Thymus (tissue), 14 donors: Measurements from ENCODE around the gene CKAP2. TPM values are rescaled to one million over a fixed set of nuclear protein-coding genes. Genes with fewer than 3 reads are reported as not detected.
"Not testable (repeated sequence)": the region's sequence is repeated elsewhere in the genome, so short reads cannot be mapped to it uniquely, and the experiment has no call there.

Experiments used
- DNase-seq, 9 donors: peaks; one replicate each; pipeline ENCODE4 v3.0.0-alpha.2; 2013; ENCODE audit warnings: low spot score in 9 of 9, low read depth in 6 of 9, missing footprints in 1 of 9
- H3K27ac ChIP-seq, 2 donors: one replicate each; pipeline ENCODE4 v1.5.1; 2013; ENCODE audit warnings: control low read depth in 1 of 2, low read depth in 1 of 2, low read length in 1 of 2, mild to moderate bottlenecking in 1 of 2, moderate library complexity in 1 of 2
- H3K27me3 ChIP-seq, 2 donors: one replicate each; pipeline ENCODE4 v1.5.1; 2013; ENCODE audit warnings: low read length in 1 of 2; ENCODE audit not compliant: control insufficient read depth in 2 of 2, insufficient read depth in 1 of 2
- H3K36me3 ChIP-seq, 2 donors: one replicate each; pipeline ENCODE4 v1.5.1; 2013; ENCODE audit warnings: low read length in 1 of 2, mild to moderate bottlenecking in 1 of 2, moderate library complexity in 1 of 2; ENCODE audit not compliant: control insufficient read depth in 2 of 2, insufficient read depth in 2 of 2
- H3K4me1 ChIP-seq, 2 donors: one replicate each; pipeline ENCODE4 v1.5.1; 2013; ENCODE audit warnings: low read length in 2 of 2; ENCODE audit not compliant: control insufficient read depth in 2 of 2, insufficient read depth in 2 of 2
- H3K4me3 ChIP-seq, 2 donors: one replicate each; pipeline ENCODE4 v1.5.1; 2013; ENCODE audit warnings: low read length in 2 of 2, control low read depth in 1 of 2, mild to moderate bottlenecking in 1 of 2
- H3K9me3 ChIP-seq, 2 donors: one replicate each; pipeline ENCODE4 v1.5.1; 2013; ENCODE audit warnings: low read length in 1 of 2, mild to moderate bottlenecking in 1 of 2; ENCODE audit not compliant: control insufficient read depth in 2 of 2, insufficient read depth in 1 of 2
- WGBS: extraction: QIAGEN DNeasy Blood & Tissue Kit; methylation state at CpG from one replicate; pipeline ENCODE4 v1.1.7; 2013; 5-methylcytosine and 5-hydroxymethylcytosine counted together
- long read RNA-seq, 10 donors: transcript quantifications; one replicate each; lab custom pipeline, GENCODE V29; 2026
- polyA plus RNA-seq: library from polyadenylated mRNA; stranded (reverse); fragments of 200-250 nt; gene quantifications from one replicate; pipeline ENCODE4 v1.2.3, GENCODE V29; 2013
- total RNA-seq: library from RNA; stranded (reverse); fragments of 120-200 nt; gene quantifications from one replicate; pipeline ENCODE4 v1.2.4, GENCODE V29; 2013
- donor health status: healthy.

CKAP2 gene, protein sequence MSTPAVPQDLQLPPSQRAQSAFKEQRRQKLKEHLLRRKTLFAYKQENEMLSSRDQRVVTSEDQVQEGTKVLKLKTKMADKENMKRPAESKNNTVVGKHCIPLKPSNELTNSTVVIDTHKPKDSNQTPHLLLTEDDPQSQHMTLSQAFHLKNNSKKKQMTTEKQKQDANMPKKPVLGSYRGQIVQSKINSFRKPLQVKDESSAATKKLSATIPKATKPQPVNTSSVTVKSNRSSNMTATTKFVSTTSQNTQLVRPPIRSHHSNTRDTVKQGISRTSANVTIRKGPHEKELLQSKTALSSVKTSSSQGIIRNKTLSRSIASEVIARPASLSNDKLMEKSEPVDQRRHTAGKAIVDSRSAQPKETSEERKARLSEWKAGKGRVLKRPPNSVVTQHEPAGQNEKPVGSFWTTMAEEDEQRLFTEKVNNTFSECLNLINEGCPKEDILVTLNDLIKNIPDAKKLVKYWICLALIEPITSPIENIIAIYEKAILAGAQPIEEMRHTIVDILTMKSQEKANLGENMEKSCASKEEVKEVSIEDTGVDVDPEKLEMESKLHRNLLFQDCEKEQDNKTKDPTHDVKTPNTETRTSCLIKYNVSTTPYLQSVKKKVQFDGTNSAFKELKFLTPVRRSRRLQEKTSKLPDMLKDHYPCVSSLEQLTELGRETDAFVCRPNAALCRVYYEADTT
- total RNA-seq (39.5 TPM), polyA plus RNA-seq (13.4 TPM)
- long read RNA-seq, donor 1, partial matches to known transcripts = 0 of 1 reads
- long read RNA-seq, donor 1, other reads (novel, unspliced or antisense) = 0 of 1 reads
- long read RNA-seq, donor 2 = 0 reads
- long read RNA-seq, donor 3, transcript CKAP2-201 (9 exons, 3,375 nt) = major isoform, 13 of 32 reads
- long read RNA-seq, donor 3, partial matches to known transcripts = 14 of 32 reads
- long read RNA-seq, donor 3, other reads (novel, unspliced or antisense) = 0 of 32 reads
- long read RNA-seq, donor 4, partial matches to known transcripts = 0 of 5 reads
- long read RNA-seq, donor 4, other reads (novel, unspliced or antisense) = 0 of 5 reads
- long read RNA-seq, donor 5, transcript CKAP2-201 (9 exons, 3,375 nt) = major isoform, 9 of 15 reads
- long read RNA-seq, donor 5, partial matches to known transcripts = 0 of 15 reads
- long read RNA-seq, donor 5, other reads (novel, unspliced or antisense) = 0 of 15 reads
- long read RNA-seq, donor 6, transcript CKAP2-201 (9 exons, 3,375 nt) = major isoform, 5 of 21 reads
- long read RNA-seq, donor 6, partial matches to known transcripts = 9 of 21 reads
- long read RNA-seq, donor 6, other reads (novel, unspliced or antisense) = 0 of 21 reads
- long read RNA-seq, donor 7, transcript CKAP2-201 (9 exons, 3,375 nt) = major isoform, 17 of 29 reads
- long read RNA-seq, donor 7, partial matches to known transcripts = 6 of 29 reads
- long read RNA-seq, donor 7, other reads (novel, unspliced or antisense) = 0 of 29 reads
- long read RNA-seq, donor 8, partial matches to known transcripts = 11 of 12 reads
- long read RNA-seq, donor 8, other reads (novel, unspliced or antisense) = 0 of 12 reads
- long read RNA-seq, donor 9, transcript CKAP2-201 (9 exons, 3,375 nt) = major isoform, 11 of 29 reads
- long read RNA-seq, donor 9, partial matches to known transcripts = 14 of 29 reads
- long read RNA-seq, donor 9, other reads (novel, unspliced or antisense) = 0 of 29 reads
- long read RNA-seq, donor 10, transcript CKAP2-201 (9 exons, 3,375 nt) = major isoform, 8 of 30 reads
- long read RNA-seq, donor 10, partial matches to known transcripts = 21 of 30 reads
- long read RNA-seq, donor 10, other reads (novel, unspliced or antisense) = 0 of 30 reads

DNA sequence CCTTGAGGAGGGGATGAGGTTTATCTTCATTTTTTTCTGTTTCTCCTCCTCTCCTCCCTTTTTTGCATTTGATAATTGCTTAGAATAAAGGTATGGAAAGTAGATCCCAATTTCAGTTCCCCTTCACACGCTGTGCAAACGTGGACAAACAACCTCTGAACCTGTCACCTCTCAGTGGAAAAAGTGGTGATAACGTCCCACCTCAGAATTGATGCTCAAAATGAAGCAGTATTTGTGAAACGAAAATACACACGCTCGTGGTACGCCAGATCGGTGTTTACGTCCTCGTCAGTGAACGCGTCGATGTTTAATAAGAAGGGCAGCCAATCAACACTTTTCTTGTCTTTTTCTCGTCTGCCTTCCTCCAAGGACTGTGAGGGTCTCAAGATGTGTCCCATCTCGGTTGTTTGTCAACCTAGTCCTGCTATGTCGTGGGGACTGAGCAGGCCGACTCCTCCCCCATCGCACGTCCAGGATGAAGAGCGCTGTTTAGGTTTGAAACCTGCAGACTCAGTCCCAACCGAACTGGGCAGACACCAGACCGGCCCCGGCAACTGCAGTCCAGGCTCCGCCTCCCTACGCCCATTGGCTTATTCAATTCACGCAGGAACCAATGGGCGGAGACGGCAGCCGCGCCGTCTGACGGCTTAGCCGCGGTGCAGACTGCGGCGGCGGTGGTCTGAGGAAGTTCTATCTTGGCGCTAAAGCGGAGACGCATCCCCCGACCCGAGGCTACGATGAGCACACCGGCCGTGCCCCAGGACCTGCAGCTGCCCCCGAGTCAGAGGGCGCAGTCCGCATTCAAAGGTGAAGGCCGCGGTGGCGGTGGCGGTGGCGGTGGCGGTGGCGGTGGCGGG is at the start of gene CKAP2:
Gene CKAP2, plus strand, starts transcription at position 659 of the 857 bp plus-strand sequence. Its CDS starts 79 bp downstream, at position 738.
- peak; percentile 92 to 98 (median 95) for DNase-seq
- peaks cover 5 to 23% of the 10 kb centered on the region in 2 donors for H3K36me3 ChIP-seq
- peaks cover 8 to 23% of the 10 kb centered on the region in 2 donors for H3K4me1 ChIP-seq
- under 1% methylated on average over 56 of the region's 56 CpGs for WGBS
- peak within 1 kb of the TSS; percentile 86 to 92 for H3K4me3 ChIP-seq
- peak within 1 kb of the TSS; percentile 99 to 100 for H3K27ac ChIP-seq
- no peaks in the 10 kb centered on the region for H3K27me3 ChIP-seq
- no peaks in the 10 kb centered on the region for H3K9me3 ChIP-seq

DNA sequence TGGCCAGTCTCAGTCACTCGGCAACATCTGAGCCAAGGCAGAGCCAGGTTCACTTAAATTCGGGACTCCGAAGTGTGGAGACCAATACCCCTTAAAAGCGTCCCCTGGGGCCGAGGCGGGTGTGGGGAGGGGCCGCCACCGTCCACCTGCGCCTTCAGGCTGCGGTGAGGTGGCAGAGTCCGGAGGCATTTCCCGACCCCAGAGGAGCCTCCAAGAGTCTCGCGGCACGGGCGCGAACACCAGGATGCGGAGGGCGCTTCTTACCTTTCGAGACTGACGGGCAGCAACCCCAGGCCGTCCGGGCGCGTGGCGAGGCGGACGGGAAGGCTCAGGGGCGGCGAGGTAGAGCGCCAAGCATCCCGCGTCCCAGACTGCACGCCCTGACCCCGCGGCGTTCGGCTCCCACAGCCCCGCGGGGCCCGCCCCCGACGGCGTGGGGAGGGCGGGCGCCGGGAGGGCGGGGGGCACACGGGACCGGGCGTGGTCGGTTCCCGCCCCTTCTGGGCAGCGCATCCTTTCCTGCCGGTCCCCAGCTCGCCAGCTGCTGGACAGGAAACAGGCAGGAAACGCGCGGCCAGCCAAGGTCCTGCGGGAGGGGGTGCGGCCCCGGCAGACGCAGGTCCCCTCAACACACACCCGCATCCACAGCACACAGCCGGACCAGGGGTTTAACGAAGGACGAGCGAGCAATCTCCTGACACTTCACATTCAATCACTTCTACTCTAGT is 49.3 kb upstream of the CKAP2 start, which contains the start of gene THSD1:
Gene THSD1, minus strand, starts transcription at position 406 of the 728 bp plus-strand sequence. CDS start 3,572 bp downstream, outside the sequence.
- DNase-seq = no peak
- 2% methylated on average over 68 of the region's 68 CpGs for WGBS

DNA sequence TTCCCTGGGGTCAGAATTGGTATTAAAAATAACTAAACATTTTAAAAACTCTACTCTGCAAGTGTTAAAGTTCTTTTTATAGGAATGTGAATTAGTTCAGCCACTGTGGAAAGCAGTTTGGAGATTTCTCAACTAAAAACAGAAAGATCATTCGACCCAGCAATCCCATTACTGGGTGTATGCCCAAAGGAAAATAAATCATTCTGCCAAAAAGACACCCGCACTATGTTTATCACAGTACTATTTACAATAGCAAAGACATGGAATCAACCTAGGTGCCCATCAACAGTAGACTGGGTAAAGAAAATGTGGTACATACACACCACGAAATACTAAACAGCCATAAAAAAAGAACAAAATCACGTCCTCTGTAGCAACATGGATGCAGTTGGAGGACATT is 48.6 kb upstream of the CKAP2 start:
- H3K27me3 ChIP-seq = peaks cover 0 to 27% of the 10 kb centered on the region in 2 donors
- WGBS = 92% methylated on average over 4 of the region's 4 CpGs
- peaks cover 0 to 3% of the 10 kb centered on the region in 2 donors for H3K36me3 ChIP-seq
- no peak overlapping the region for H3K4me3 ChIP-seq
- no peaks in the 10 kb centered on the region for H3K9me3 ChIP-seq
- no peak overlapping the region for H3K27ac ChIP-seq
- DNase-seq = no peak
- H3K4me1 ChIP-seq = peaks cover 7 to 12% of the 10 kb centered on the region in 2 donors

More for the DNA sequence above, 49.3 kb upstream of the CKAP2 start, which contains the start of gene THSD1:
- Histone ChIP-seq H3K27me3 (peaks cover 0 to 27% of the 10 kb centered on the region in 2 donors), H3K36me3 (peaks cover 0 to 3% of the 10 kb centered on the region in 2 donors), H3K9me3 (no peaks in the 10 kb centered on the region), H3K27ac (no peak within 1 kb of the TSS), H3K4me3 (peak within 1 kb of the TSS; percentile 30 to 39), H3K4me1 (peaks cover 7 to 12% of the 10 kb centered on the region in 2 donors)

DNA sequence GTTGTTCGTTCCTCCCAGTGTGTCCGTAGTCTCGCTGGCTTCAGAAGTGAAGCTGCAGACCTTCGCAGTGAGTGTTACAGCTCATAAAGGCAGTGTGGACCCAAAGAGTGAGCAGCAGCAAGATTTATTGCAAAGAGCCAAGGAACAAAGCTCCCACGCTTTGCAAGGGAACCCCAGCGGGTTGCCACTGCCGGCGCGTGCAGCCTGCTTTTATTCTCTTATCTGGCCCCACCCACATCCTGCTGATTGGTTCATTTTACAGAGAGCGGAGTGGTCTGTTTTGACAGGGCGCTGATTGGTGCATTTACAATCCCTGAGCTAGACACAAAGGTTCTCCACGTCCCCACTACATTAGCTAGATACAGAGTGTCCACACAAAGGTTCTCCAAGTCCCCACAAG is 47.8 kb upstream of the CKAP2 start:
- WGBS = 99% methylated on average over 12 of the region's 12 CpGs
- Histone ChIP-seq H3K27me3 (peaks cover 0 to 27% of the 10 kb centered on the region in 2 donors), H3K4me1 (peaks cover 7 to 12% of the 10 kb centered on the region in 2 donors)
- H3K36me3 ChIP-seq, H3K4me3 ChIP-seq, DNase-seq, H3K27ac ChIP-seq, H3K9me3 ChIP-seq: not testable (repeated sequence)

DNA sequence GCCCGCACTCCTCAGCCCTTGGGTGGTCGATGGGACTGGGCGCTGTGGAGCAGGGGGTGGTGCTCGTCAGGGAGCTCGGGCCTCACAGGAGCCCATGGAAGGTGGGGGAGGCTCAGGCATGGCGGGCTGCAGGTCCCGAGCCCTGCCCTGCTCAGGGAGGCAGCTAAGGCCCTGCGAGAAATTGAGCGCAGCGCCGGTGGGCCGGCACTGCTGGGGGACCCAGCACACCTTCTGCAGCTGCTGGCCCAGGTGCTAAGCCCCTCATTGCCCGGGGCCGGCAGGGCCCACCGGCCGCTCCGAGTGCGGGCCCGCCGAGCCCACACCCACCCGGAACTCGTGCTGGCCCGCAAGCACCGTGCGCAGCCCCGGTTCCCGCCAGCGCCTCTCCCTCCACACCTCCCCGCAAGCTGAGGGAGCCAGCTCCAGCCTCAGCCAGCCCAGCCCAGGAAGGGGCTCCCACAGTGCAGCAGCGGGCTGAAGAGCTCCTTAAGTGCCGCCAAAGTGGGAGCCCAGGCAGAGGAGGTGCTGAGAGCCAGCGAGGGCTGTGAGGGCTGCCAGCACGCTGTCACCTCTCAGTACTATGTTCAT is 47.1 kb upstream of the CKAP2 start:
- H3K4me1 ChIP-seq = peaks cover 7 to 12% of the 10 kb centered on the region in 2 donors
- 98% methylated on average over 33 of the region's 33 CpGs for WGBS
- not testable (repeated sequence) for H3K4me3 ChIP-seq, H3K36me3 ChIP-seq, H3K27ac ChIP-seq, H3K9me3 ChIP-seq, DNase-seq
- peaks cover 0 to 27% of the 10 kb centered on the region in 2 donors for H3K27me3 ChIP-seq

DNA sequence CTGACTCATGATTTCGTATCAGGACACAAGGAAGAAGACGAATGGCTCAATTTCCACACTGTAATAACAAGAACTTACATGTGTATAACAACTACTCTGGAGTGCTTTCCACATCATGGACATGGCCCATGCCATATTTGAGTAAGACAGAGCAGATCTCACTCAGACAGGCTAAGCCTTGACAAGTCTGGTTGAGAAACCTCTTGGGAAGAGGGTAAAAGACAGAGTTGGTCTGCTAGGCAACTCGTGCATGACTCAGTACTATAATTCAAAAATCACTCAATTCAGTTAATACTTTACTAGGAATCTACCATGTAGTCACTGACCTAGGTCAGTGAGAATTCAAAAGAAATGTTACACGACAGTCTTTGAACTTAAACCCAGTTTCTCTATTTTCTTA is 43.6 kb upstream of the CKAP2 start:
- Histone ChIP-seq H3K27ac (no peak overlapping the region), H3K4me1 (no peaks in the 10 kb centered on the region)

DNA sequence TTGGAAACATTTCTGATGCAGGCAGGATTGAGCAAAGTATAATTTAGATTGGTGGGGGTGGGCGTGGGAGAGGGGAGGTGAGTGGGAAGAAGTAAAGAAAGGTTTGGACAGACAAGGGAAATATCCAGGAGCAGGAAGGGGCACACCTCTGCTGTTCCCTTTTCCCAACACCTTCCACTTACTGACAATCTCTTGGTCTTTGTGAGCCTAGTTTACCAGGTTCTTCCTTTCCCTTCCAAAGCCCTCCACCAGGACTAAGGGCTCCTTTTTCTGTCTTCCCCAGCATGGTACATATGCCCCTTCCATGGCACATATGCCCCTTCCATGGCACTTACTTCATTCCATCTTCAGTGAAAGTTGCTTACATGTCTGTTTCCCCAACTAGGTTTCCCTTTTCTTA is 43.1 kb upstream of the CKAP2 start:
- no peak for DNase-seq
- Histone ChIP-seq H3K4me1 (no peaks in the 10 kb centered on the region), H3K27me3 (peaks cover 0 to under 1% of the 10 kb centered on the region in 2 donors), H3K36me3 (peaks cover 8 to 21% of the 10 kb centered on the region in 2 donors), H3K9me3 (no peaks in the 10 kb centered on the region), H3K27ac (no peak overlapping the region), H3K4me3 (no peak overlapping the region)
- 98% methylated on average over 1 of the region's 1 CpG for WGBS

More for the DNA sequence above, 43.6 kb upstream of the CKAP2 start:
- Histone ChIP-seq H3K27me3 (peaks cover 0 to 4% of the 10 kb centered on the region in 2 donors), H3K4me3 (no peak overlapping the region), H3K9me3 (no peaks in the 10 kb centered on the region), H3K36me3 (peaks cover 8 to 21% of the 10 kb centered on the region in 2 donors)
- DNase-seq = no peak
- 96% methylated on average over 4 of the region's 4 CpGs for WGBS
